A549 (cell line): ENCODE results near the gene CALM1.

ENCODE experiments used
- CTCF ChIP-seq: fragments of >200 bp; sonication (Bioruptor Twin); formaldehyde crosslinking; IDR thresholded peaks from 3 replicates; pipeline ENCODE4 v1.5.1; 2016
- FOXS1 ChIP-seq: fragments of 250-450 bp; sonication (Bioruptor Pico); IDR thresholded peaks from 2 replicates; pipeline ENCODE4 v1.5.0; 2020; ENCODE audit warnings: mild to moderate bottlenecking, moderate library complexity
- POLR2A ChIP-seq: IDR thresholded peaks from 2 replicates; pipeline ENCODE4 v1.6.1; 2012; ENCODE audit warnings: mild to moderate bottlenecking, low read length
- POLR2AphosphoS2 ChIP-seq: conservative IDR thresholded peaks from 2 replicates; pipeline ENCODE4 v1.6.1; 2012; ENCODE audit warnings: low read length, improper control_type of control experiment, inconsistent platforms
- RCOR1 ChIP-seq: fragments of 150-350 bp; IDR thresholded peaks from 2 replicates; pipeline ENCODE4 v1.6.1; 2014; ENCODE audit warnings: antibody characterized with exemption, low read length, low read depth
- REST ChIP-seq: fragments of 200-600 bp; sonication (generic); IDR thresholded peaks from 2 replicates; pipeline ENCODE4 v1.6.1; 2016; ENCODE audit warnings: antibody characterized with exemption, mild to moderate bottlenecking, moderate library complexity
- USF2 ChIP-seq: fragments of 450-650 bp; IDR thresholded peaks from 2 replicates; pipeline ENCODE4 v1.6.1; 2014; ENCODE audit warnings: antibody characterized with exemption

GRCh38 chr14:90453401-90453951 lies 56.6 kb downstream of the CALM1 start:
- TF ChIP-seq POLR2AphosphoS2 (no peak), RCOR1 (no peak), POLR2A (no peak), CTCF (no peak), REST (no peak), USF2 (no peak), FOXS1 (no peak)
